ENCODE results near the gene VKORC1L1. TPM values are rescaled to one million over a fixed set of nuclear protein-coding genes. Genes with fewer than 3 reads are reported as not detected.

Gene VKORC1L1
- total RNA-seq, 1 experiment from 2014 or later = 30.9 TPM

- intact Hi-C loops (cut with micrococcal nuclease) = no loop called here
- TF ChIP-seq, protein P1, sequence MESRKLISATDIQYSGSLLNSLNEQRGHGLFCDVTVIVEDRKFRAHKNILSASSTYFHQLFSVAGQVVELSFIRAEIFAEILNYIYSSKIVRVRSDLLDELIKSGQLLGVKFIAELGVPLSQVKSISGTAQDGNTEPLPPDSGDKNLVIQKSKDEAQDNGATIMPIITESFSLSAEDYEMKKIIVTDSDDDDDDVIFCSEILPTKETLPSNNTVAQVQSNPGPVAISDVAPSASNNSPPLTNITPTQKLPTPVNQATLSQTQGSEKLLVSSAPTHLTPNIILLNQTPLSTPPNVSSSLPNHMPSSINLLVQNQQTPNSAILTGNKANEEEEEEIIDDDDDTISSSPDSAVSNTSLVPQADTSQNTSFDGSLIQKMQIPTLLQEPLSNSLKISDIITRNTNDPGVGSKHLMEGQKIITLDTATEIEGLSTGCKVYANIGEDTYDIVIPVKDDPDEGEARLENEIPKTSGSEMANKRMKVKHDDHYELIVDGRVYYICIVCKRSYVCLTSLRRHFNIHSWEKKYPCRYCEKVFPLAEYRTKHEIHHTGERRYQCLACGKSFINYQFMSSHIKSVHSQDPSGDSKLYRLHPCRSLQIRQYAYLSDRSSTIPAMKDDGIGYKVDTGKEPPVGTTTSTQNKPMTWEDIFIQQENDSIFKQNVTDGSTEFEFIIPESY (IDR thresholded peaks at IDR 0.05; ENCODE audit: extremely low read depth, insufficient replicate concordance, low read length) = no peak
- TF ChIP-seq CTCF (IDR thresholded peaks at IDR 0.05 in 2 of 3, conservative IDR thresholded peaks at IDR 0.05 in 1 of 3; ENCODE audit: borderline replicate concordance in 1 of 3, insufficient read depth in 1 of 3, low read depth in 2 of 3, low read length in 2 of 3) = 0 out of 6 replicates have a peak, but pooled peaks of 2 of the 3 experiments have one; percentile 9 to 14
- Histone ChIP-seq H3K79me2 (ENCODE audit: insufficient read depth, low read length) (peaks cover 26% of the 10 kb centered on the region), H3K36me3 (ENCODE audit: control insufficient read depth in 1 of 2, insufficient read depth in 2 of 2, low read length in 2 of 2) (peaks cover 13 to 27% of the 10 kb centered on the region in 2 experiments; a peak in 3 of 4 replicates), H3K9me2 (ENCODE audit: insufficient read depth) (no peaks in the 10 kb centered on the region), H3K9ac (ENCODE audit: low read length) (no peak overlapping the region), H3K27ac (ENCODE audit: low read depth, low read length) (no peak overlapping the region), H3K4me3 (replicated peaks in 1 of 2; ENCODE audit: low read depth in 1 of 2, low read length in 2 of 2) (no peak overlapping the region), H2AFZ (ENCODE audit: low read depth, low read length, poor library complexity, severe bottlenecking) (no peak overlapping the region), H3K4me2 (ENCODE audit: low read length) (no peak overlapping the region), H3K27me3 (ENCODE audit: insufficient read depth, low read length) (no peaks in the 10 kb centered on the region), H3K4me1 (ENCODE audit: control insufficient read depth in 1 of 2, insufficient read depth in 2 of 2, low read length in 2 of 2) (peaks cover 7% of the 10 kb centered on the region in 2 experiments; a peak in 3 of 4 replicates), H4K20me1 (ENCODE audit: insufficient read depth) (no peaks in the 10 kb centered on the region), H3K9me3 (ENCODE audit: control insufficient read depth in 1 of 2, insufficient read depth in 1 of 2, low read depth in 1 of 2, low read length in 2 of 2) (no peaks in the 10 kb centered on the region)
- RAD21 ChIA-PET (ENCODE audit: low non-redundant PET in 1 of 2, low total read pairs in 2 of 2, uncharacterized antibody in 2 of 2, unreplicated experiment in 2 of 2) = no interaction called here
- no TSS peak for BruUV-seq (replicated peaks)
- ATAC-seq = peak; percentile 41; the same call in 1 of the 2 replicates
- DNase-seq (ENCODE audit: low read depth, low spot score) = no peak
- POLR2A ChIA-PET = no interaction called here
- CTCF ChIA-PET = interaction anchor here (0.7 kb wide), 1 partner anchor 12 kb away, joined by 3 read pairs; no protein-coding TSS in a partner anchor
Observed at GRCh38 chr7:65975814-65976445, 103.1 kb downstream of the VKORC1L1 start.

Data from HCT116 (cell line).